ENCODE results near the gene ZNF35.
A peak's percentile ranks its signal among the peaks of the same experiment; 100 is the strongest.

ZNF35 gene

DNA sequence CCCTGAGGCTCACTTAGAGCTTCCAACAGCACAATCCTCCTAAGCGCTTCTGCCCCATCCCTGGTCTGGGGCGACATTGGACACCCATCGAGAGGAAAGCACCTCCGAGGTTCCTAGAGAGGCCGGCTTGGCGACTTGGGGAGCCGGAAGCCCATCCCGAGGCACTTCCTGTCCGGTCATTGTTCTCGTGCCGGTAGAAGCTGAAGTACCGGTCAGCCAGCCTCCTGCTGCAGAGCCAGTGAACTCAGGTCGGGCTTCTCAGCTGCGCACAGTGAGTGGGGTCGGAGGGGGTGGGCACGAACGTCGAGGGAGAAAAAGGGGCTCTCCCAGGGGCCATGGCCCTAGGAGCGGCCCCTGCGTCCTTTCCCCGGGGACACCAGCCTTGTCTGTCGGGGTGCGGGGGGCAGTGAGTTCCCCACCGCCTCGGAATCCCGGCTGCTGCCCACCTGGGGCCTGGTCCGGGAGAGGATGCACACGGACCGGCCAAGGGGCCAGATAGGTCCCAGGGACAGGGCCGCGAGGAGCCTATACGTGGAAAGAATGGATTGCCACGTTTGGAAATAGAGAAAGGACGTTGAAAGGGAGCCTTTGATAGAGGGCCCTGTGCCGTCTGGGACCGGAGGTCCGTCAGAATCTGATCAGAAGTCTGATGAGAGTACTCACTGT, at the start of gene ZNF35:
Gene ZNF35, plus strand, starts transcription at position 169 of the 666 bp plus-strand sequence. CDS start 2,336 bp downstream, outside the sequence.
- Histone ChIP-seq H3K4me1 (ENCODE audit: insufficient read depth, low read length) (peaks cover 2% of the 10 kb centered on the region; the same call in 1 of the 2 replicates), H3K9me3 (ENCODE audit: insufficient read depth, low read depth, low read length) (peaks cover 11% of the 10 kb centered on the region), H3K27ac (ENCODE audit: low read length) (no peak within 1 kb of the TSS), H3K9ac (ENCODE audit: low read depth, low read length) (peak within 1 kb of the TSS; percentile 88), H3K4me3 (ENCODE audit: low read length) (peak within 1 kb of the TSS; percentile 88), H3K27me3 (ENCODE audit: insufficient read depth, low read length) (no peaks in the 10 kb centered on the region), H3K36me3 (ENCODE audit: insufficient read depth, low read depth, low read length) (peaks cover 36% of the 10 kb centered on the region)

DNA sequence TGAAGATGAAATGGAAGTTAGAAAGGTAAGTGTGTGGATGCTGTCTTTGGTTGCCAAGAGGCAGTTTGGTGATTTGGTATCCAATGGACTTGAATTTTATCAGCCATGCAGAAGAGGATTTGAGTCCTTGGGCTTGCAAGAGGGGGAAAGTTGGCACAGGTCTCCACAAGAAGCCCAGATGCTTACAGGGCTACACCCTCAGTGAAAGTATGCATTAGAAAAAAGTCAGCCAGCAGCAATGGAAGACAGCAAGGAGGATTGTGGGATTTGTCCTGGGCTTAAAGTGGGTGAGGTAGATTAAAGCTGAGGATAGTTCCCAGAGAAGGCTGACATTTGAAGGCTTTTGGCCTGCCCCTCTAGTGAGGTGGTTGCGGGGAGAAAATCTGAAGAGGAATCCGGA, 46.8 kb upstream of the ZNF35 start:
- Histone ChIP-seq H3K4me3 (ENCODE audit: low read length) (no peak overlapping the region), H3K27me3 (ENCODE audit: insufficient read depth, low read length) (no peaks in the 10 kb centered on the region), H3K27ac (ENCODE audit: low read length) (no peak overlapping the region), H3K9me3 (ENCODE audit: insufficient read depth, low read depth, low read length) (peaks cover 79% of the 10 kb centered on the region), H3K4me1 (ENCODE audit: insufficient read depth, low read length) (no peaks in the 10 kb centered on the region), H3K36me3 (ENCODE audit: insufficient read depth, low read depth, low read length) (peaks cover 30% of the 10 kb centered on the region; the same call in 1 of the 2 replicates), H3K9ac (ENCODE audit: low read depth, low read length) (no peak overlapping the region)

DNA sequence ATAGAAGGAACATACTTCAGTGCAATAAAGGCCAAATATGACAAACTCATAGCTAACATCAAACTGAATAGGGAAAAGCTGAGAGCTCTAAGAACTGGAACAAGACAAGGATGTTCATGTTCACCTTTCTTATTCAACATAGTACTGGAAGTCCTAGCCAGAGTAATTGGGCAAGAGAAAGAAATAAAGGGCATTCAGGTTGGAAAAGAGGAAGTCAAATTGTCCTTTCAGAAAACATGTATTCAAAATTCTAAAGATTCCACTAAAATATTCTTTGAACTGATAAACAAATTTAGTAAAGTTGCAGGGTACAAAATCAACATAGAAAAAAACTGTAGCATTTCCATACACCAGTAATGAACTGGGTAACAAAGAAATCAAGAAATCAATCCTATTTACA, 35.9 kb upstream of the ZNF35 start:
- peaks cover 40% of the 10 kb centered on the region; the same call in 1 of the 2 replicates for H3K9me3 ChIP-seq (ENCODE audit: insufficient read depth, low read depth, low read length)
- no peaks in the 10 kb centered on the region for H3K36me3 ChIP-seq (ENCODE audit: insufficient read depth, low read depth, low read length)
- H3K4me1 ChIP-seq (ENCODE audit: insufficient read depth, low read length): no peaks in the 10 kb centered on the region
- H3K4me3 ChIP-seq (ENCODE audit: low read length): no peak overlapping the region
- H3K27me3 ChIP-seq (ENCODE audit: insufficient read depth, low read length): no peaks in the 10 kb centered on the region
- H3K27ac ChIP-seq (ENCODE audit: low read length): no peak overlapping the region
- no peak overlapping the region for H3K9ac ChIP-seq (ENCODE audit: low read depth, low read length)

DNA sequence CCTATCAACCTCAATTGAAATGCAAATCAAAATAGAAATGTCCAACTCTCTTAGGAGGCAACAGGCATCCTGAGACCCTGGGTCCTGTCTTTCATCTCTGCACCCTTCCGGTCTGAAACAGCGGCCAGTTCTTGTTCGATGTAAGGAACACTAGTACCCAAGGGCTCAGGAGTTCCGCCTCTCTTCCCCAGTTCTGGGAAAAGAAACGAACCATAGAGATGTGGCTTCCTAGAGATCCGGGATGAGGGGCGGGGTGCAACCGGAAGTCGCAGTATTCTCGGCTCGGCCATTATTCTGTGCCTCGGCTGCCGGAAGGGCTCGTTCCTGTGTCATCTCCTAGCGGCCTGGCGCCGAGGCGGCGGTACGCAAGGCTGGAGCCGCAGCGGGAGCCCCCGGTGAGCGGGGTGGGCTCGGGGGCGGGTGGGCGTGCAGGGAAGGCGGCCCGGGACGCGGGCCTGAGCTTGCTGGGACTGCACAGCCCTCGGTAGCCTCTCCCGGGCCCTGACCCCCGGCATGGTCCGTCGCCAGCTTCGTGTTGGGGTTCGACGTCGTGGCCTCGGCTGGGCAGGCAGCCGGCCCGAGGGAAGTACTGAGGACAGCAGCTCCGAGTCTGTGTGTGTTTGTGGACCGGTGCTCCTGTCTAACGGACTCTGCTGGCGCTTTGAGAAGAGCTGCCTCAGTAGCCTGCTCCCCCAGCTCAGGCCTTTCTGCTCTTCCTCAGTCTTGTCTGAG, 23.6 kb upstream of the ZNF35 start, which contains the start of gene ZNF197:
Gene ZNF197, plus strand, starts transcription at position 288 of the 732 bp plus-strand sequence. CDS start 4,119 bp downstream, outside the sequence.
- peak within 1 kb of the TSS; percentile 89 for H3K9ac ChIP-seq (ENCODE audit: low read depth, low read length)
- H3K27me3 ChIP-seq (ENCODE audit: insufficient read depth, low read length): no peaks in the 10 kb centered on the region
- H3K36me3 ChIP-seq (ENCODE audit: insufficient read depth, low read depth, low read length): peaks cover 11% of the 10 kb centered on the region; the same call in 1 of the 2 replicates
- H3K4me1 ChIP-seq (ENCODE audit: insufficient read depth, low read length): no peaks in the 10 kb centered on the region; the same call in 1 of the 2 replicates
- H3K27ac ChIP-seq (ENCODE audit: low read length): peak within 1 kb of the TSS; percentile 54
- H3K4me3 ChIP-seq (ENCODE audit: low read length): peak within 1 kb of the TSS; percentile 95
- no peaks in the 10 kb centered on the region for H3K9me3 ChIP-seq (ENCODE audit: insufficient read depth, low read depth, low read length)

DNA sequence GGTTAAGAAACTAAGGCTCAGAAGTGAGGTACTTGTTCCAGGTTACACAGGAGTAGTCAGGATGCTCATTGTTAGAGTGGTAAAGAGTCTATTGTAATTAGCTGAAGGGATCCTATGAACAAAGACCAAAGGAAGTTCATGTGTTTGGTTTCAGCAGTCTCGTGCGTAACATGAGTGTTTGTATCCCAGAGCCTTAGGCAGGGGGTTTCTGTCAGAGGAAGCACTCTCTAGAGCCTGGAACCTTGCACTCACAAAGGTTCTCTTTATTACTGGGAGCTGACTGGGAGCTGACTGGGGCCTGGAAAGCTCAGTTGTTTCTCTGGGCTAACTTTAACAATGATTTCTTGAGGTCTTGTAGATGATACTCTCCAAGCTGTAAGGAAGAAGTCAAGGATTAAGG, 19.8 kb upstream of the ZNF35 start:
- Histone ChIP-seq H3K27ac (ENCODE audit: low read length) (no peak overlapping the region), H3K9me3 (ENCODE audit: insufficient read depth, low read depth, low read length) (no peaks in the 10 kb centered on the region), H3K4me3 (ENCODE audit: low read length) (no peak overlapping the region), H3K27me3 (ENCODE audit: insufficient read depth, low read length) (no peaks in the 10 kb centered on the region), H3K36me3 (ENCODE audit: insufficient read depth, low read depth, low read length) (peaks cover 44% of the 10 kb centered on the region), H3K9ac (ENCODE audit: low read depth, low read length) (no peak overlapping the region), H3K4me1 (ENCODE audit: insufficient read depth, low read length) (no peaks in the 10 kb centered on the region; the same call in 1 of the 2 replicates)

DNA sequence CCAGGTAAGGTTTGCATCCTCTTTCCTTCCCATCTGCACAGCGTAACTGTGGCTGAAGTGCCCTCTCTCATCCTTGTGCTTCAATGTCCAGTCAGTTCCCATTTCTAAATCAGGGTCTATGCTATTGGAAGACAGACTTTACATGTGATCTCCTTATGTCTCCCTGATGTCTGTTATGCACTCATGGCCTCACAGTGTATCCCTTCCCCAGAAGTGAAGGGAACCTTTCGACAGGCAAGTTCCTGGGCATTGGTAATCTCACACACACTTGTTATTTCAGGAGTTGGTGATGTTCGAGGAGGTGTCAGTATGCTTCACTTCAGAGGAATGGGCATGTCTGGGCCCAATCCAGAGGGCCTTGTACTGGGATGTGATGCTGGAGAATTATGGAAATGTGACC, 16.3 kb upstream of the ZNF35 start:
- H3K9ac ChIP-seq (ENCODE audit: low read depth, low read length): no peak overlapping the region
- no peaks in the 10 kb centered on the region for H3K4me1 ChIP-seq (ENCODE audit: insufficient read depth, low read length)
- no peaks in the 10 kb centered on the region for H3K9me3 ChIP-seq (ENCODE audit: insufficient read depth, low read depth, low read length)
- peaks cover 61% of the 10 kb centered on the region for H3K36me3 ChIP-seq (ENCODE audit: insufficient read depth, low read depth, low read length)
- H3K27me3 ChIP-seq (ENCODE audit: insufficient read depth, low read length): no peaks in the 10 kb centered on the region
- H3K4me3 ChIP-seq (ENCODE audit: low read length): no peak overlapping the region
- no peak overlapping the region for H3K27ac ChIP-seq (ENCODE audit: low read length)

DNA sequence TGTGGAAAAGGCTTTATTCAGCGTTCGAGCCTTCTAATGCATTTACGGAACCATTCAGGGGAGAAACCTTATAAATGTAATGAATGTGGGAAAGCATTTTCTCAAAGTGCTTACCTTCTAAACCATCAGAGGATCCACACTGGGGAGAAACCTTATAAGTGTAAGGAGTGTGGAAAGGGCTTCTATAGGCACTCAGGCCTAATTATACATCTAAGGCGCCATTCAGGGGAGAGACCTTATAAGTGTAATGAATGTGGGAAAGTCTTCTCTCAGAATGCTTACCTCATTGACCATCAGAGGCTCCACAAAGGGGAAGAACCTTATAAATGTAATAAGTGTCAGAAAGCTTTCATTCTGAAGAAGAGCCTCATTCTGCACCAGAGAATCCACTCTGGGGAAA, 6.2 kb upstream of the ZNF35 start:
- Histone ChIP-seq H3K9me3 (ENCODE audit: insufficient read depth, low read depth, low read length) (peaks cover 44% of the 10 kb centered on the region), H3K27me3 (ENCODE audit: insufficient read depth, low read length) (no peaks in the 10 kb centered on the region), H3K4me3 (ENCODE audit: low read length) (no peak overlapping the region; the same call in 1 of the 2 replicates), H3K27ac (ENCODE audit: low read length) (no peak overlapping the region), H3K4me1 (ENCODE audit: insufficient read depth, low read length) (no peaks in the 10 kb centered on the region), H3K36me3 (ENCODE audit: insufficient read depth, low read depth, low read length) (peaks cover 57% of the 10 kb centered on the region), H3K9ac (ENCODE audit: low read depth, low read length) (no peak overlapping the region)

DNA sequence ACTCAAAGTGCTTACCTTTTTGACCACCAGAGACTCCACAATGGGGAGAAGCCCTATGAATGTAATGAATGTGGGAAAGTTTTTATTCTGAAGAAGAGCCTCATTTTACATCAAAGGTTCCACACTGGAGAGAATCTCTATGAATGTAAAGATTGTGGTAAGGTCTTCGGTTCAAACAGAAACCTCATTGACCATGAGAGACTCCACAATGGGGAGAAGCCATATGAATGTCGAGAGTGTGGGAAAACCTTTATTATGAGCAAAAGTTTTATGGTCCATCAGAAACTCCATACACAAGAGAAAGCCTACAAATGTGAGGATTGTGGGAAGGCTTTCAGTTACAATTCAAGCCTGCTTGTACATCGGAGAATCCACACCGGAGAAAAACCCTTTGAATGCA, 5.5 kb upstream of the ZNF35 start:
- no peaks in the 10 kb centered on the region for H3K27me3 ChIP-seq (ENCODE audit: insufficient read depth, low read length)
- peaks cover 57% of the 10 kb centered on the region for H3K36me3 ChIP-seq (ENCODE audit: insufficient read depth, low read depth, low read length)
- no peak overlapping the region for H3K27ac ChIP-seq (ENCODE audit: low read length)
- no peaks in the 10 kb centered on the region for H3K4me1 ChIP-seq (ENCODE audit: insufficient read depth, low read length)
- peaks cover 44% of the 10 kb centered on the region for H3K9me3 ChIP-seq (ENCODE audit: insufficient read depth, low read depth, low read length)
- H3K4me3 ChIP-seq (ENCODE audit: low read length): no peak overlapping the region
- no peak overlapping the region for H3K9ac ChIP-seq (ENCODE audit: low read depth, low read length)

DNA sequence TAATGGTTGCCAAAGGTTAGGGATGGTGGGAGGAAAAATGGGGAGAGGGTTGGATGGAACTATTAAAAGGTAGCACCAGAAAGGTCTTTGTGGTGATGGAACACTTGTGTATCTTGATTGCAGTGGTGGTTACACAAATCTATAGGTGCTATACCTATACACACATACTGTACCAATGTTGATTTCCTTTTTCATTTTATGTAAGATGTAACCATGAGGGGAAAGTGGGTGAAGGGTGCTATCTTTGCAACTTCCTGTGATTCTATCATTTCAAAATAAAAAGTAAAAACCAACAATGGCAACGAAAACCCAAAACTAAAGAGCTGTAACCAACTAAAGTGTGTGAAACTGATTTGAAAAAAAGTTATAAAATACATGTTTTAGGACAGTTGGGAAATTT, 761 bp upstream of the ZNF35 start:
- H3K9ac ChIP-seq (ENCODE audit: low read depth, low read length): no peak overlapping the region
- H3K27me3 ChIP-seq (ENCODE audit: insufficient read depth, low read length): no peaks in the 10 kb centered on the region
- peaks cover 20% of the 10 kb centered on the region for H3K9me3 ChIP-seq (ENCODE audit: insufficient read depth, low read depth, low read length)
- H3K27ac ChIP-seq (ENCODE audit: low read length): no peak overlapping the region
- peak overlapping the region; percentile 88; the same call in 1 of the 2 replicates for H3K4me3 ChIP-seq (ENCODE audit: low read length)
- peaks cover 36% of the 10 kb centered on the region for H3K36me3 ChIP-seq (ENCODE audit: insufficient read depth, low read depth, low read length)
- H3K4me1 ChIP-seq (ENCODE audit: insufficient read depth, low read length): peaks cover 2% of the 10 kb centered on the region; the same call in 1 of the 2 replicates

DNA sequence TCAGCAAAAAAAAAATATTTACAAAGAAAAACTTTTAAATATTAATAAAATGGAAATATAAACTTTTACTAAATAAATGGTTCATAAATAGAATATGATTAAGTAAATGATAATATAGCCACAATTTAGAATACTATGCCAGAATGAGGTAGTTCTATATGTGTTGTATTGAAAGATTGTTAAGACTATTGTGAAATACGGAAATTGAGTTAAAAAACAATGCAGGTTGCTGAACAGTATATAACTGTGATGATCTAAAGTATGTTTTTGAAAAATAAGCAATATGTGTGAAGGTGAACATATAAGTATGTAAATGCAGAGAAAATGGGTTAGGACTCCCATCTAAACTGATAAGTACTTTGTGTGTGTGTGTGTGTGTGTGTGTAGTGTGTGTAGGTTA, 1.2 kb downstream of the ZNF35 start:
- Histone ChIP-seq H3K9ac (ENCODE audit: low read depth, low read length) (no peak overlapping the region), H3K36me3 (ENCODE audit: insufficient read depth, low read depth, low read length) (peaks cover 42% of the 10 kb centered on the region), H3K9me3 (ENCODE audit: insufficient read depth, low read depth, low read length) (peaks cover 4% of the 10 kb centered on the region; the same call in 1 of the 2 replicates), H3K27ac (ENCODE audit: low read length) (no peak overlapping the region), H3K4me3 (ENCODE audit: low read length) (peak overlapping the region; percentile 88), H3K4me1 (ENCODE audit: insufficient read depth, low read length) (peaks cover 2% of the 10 kb centered on the region; the same call in 1 of the 2 replicates), H3K27me3 (ENCODE audit: insufficient read depth, low read length) (no peaks in the 10 kb centered on the region)

DNA sequence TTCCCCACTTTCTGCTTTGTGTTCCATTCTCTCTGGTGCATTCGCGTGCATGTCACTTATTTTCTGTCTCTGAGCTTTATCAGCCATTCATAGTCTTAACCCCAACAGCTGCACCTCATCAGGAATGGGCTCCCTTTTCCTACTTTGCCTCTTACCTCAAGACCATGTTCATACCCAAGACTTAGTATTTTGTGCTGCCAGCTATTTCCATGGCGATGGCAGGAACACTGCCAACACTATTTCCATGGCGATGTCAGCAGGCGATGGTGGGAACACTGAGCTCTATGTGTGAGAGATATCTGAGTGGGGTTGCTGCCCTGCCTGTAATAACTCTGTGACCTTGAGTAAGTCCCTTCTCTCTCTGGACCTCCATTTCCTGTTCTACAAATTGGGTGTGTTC, 5.5 kb downstream of the ZNF35 start:
- Histone ChIP-seq H3K27me3 (ENCODE audit: insufficient read depth, low read length) (no peaks in the 10 kb centered on the region), H3K9ac (ENCODE audit: low read depth, low read length) (no peak overlapping the region), H3K9me3 (ENCODE audit: insufficient read depth, low read depth, low read length) (0 out of 2 replicates have a peak, but pooled peaks cover 4% of the 10 kb centered on the region), H3K4me3 (ENCODE audit: low read length) (no peak overlapping the region), H3K36me3 (ENCODE audit: insufficient read depth, low read depth, low read length) (peaks cover 80% of the 10 kb centered on the region), H3K4me1 (ENCODE audit: insufficient read depth, low read length) (no peaks in the 10 kb centered on the region), H3K27ac (ENCODE audit: low read length) (no peak overlapping the region)

All from iPS-20b (cell line).